HG03280 (cell line): ENCODE measurements around the gene TWIST1.

Experiments used
- ATAC-seq: cut with Tn5 transposase; IDR thresholded peaks from one replicate; pipeline ENCODE4 v1.9.1; 2021; ENCODE audit warnings: mild to moderate bottlenecking, moderate library complexity; ENCODE audit not compliant: unreplicated experiment

Gene TWIST1

GRCh38 chr7:19097165-19098055, 20.0 kb downstream of the TWIST1 start:
- no peak for ATAC-seq

- no peak for ATAC-seq
These were observed 22.0 kb downstream of the TWIST1 start for GRCh38 chr7:19095353-19095860.

- no peak for ATAC-seq
These were observed 22.7 kb downstream of the TWIST1 start for GRCh38 chr7:19094598-19095352.

GRCh38 chr7:19094138-19094537, 23.3 kb downstream of the TWIST1 start:
- ATAC-seq: no peak

- ATAC-seq: no peak
These were observed 25.8 kb downstream of the TWIST1 start for GRCh38 chr7:19091550-19092200.

GRCh38 chr7:19090526-19090925, 26.9 kb downstream of the TWIST1 start:
- ATAC-seq: no peak

GRCh38 chr7:19089797-19090196, 27.6 kb downstream of the TWIST1 start:
- ATAC-seq: no peak

GRCh38 chr7:19089378-19089777, 28.1 kb downstream of the TWIST1 start:
- no peak for ATAC-seq

- no peak for ATAC-seq
These were observed 37.3 kb downstream of the TWIST1 start for GRCh38 chr7:19080093-19080492.

- ATAC-seq: no peak
These were observed 38.4 kb downstream of the TWIST1 start for GRCh38 chr7:19079066-19079465.

- ATAC-seq: no peak
These were observed 47.6 kb downstream of the TWIST1 start for GRCh38 chr7:19069842-19070241.

GRCh38 chr7:19066170-19066569, 51.3 kb downstream of the TWIST1 start:
- no peak for ATAC-seq
